ENCODE measurements around the gene ARHGAP44. TPM values are rescaled to one million over a fixed set of nuclear protein-coding genes. Genes with fewer than 3 reads are reported as not detected.

Gene ARHGAP44
- total and polyA plus RNA-seq, 2 donors (not counting 1 experiment from before 2014, with no cell fraction given), result 0.78 to 11.6 TPM

DNA sequence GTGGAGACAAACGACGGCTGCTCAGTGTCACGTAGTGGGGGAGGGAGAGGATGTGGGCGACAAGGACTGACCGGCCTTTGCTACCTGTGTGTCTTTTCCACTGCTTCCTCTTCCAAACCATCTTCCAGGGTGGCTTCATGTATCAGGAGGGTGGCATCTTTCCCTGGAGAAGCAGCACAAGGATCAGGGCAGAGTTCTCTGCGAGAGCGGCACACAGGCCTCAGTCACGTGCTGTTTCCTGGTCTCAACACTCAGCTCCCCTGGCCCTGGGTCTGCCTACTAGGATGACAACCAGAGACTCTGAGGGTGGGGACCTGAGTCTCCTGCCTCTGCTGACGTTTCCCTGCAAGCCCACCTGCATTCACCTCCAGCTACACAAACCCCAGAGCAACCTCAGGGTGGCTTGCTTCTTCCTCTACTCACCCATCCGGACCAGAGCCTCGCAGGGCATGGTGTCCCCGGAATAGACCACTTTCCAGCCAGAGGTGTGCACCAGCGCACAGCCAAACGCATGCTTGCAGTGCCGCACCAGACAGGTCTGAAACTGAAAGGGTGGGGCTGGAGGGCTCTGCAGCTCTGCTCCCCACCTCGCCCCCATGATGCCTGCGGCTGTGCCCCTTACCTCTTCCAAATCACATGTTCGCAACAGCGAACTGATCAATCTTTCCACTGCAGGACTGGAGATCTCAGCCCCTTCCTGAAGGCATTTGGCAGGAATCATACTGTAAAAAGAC, 205.2 kb downstream of the ARHGAP44 start:
- Histone ChIP-seq H3K4me3 (ENCODE audit: control extremely low read depth in 1 of 5, extremely low read depth in 1 of 5, insufficient read depth in 1 of 5, low read depth in 2 of 5, low read length in 4 of 5) (no peak overlapping the region), H3K9me3 (ENCODE audit: control extremely low read depth in 1 of 3, control insufficient read depth in 2 of 3, insufficient read depth in 1 of 3, low read length in 2 of 3) (no peaks in the 10 kb centered on the region), H4K20me1 (ENCODE audit: control insufficient read depth, insufficient read depth, low read length, poor library complexity, severe bottlenecking) (no peaks in the 10 kb centered on the region), H3K4me2 (replicated peaks; ENCODE audit: low read depth, low read length, poor library complexity, severe bottlenecking) (no peak overlapping the region), H3K9ac (ENCODE audit: low read length) (no peak overlapping the region), H3K27ac (ENCODE audit: low read length in 2 of 2) (no peak overlapping the region), H2AFZ (ENCODE audit: insufficient read depth, low read depth, low read length, poor library complexity, severe bottlenecking) (no peak overlapping the region), H3K27me3 (replicated peaks in 1 of 4; ENCODE audit: control extremely low read depth in 1 of 4, control insufficient read depth in 3 of 4, insufficient read depth in 4 of 4, low read length in 3 of 4) (no peaks in the 10 kb centered on the region), H3K79me2 (ENCODE audit: control insufficient read depth, insufficient read depth, low read length) (no peaks in the 10 kb centered on the region), H3K4me1 (ENCODE audit: control insufficient read depth in 2 of 2, insufficient read depth in 2 of 2, low read length in 2 of 2) (no peaks in the 10 kb centered on the region), H3K36me3 (replicated peaks in 1 of 2; ENCODE audit: control extremely low read depth in 1 of 2, control insufficient read depth in 1 of 2, extremely low read depth in 1 of 2, insufficient read depth in 2 of 2, low read length in 1 of 2) (peaks cover 19 to 85% of the 10 kb centered on the region in 2 experiments)
- peaks cover 7% of the 10 kb centered on the region for H3K4me1 Mint-ChIP-seq
- H3K27me3 Mint-ChIP-seq, result no peaks in the 10 kb centered on the region
- 92% methylated on average over 14 of the region's 19 CpGs for WGBS (ENCODE audit: insufficient coverage)
- H3K27ac Mint-ChIP-seq, result no peak overlapping the region
- no peak overlapping the region for H3K4me3 Mint-ChIP-seq
- CTCF ChIA-PET, result interaction anchor here (1.5 kb wide), 1 partner anchor 8 kb away, joined by 5 read pairs; no protein-coding TSS in a partner anchor
- POLR2A ChIA-PET, result no interaction called here
- TF ChIP-seq EZH2 (IDR thresholded peaks at IDR 0.05; ENCODE audit: borderline replicate concordance, insufficient read depth, low read depth, low read length, poor library complexity, severe bottlenecking), result no peak
- TF ChIP-seq CTCF (IDR thresholded peaks at IDR 0.05), result no peak
- intact Hi-C loops (cut with micrococcal nuclease), result no loop called here
- no peaks in the 10 kb centered on the region for H3K9me3 Mint-ChIP-seq (ENCODE audit: insufficient read depth)
- no peak for ATAC-seq (ENCODE audit: low read depth)
- no peak for DNase-seq

DNA sequence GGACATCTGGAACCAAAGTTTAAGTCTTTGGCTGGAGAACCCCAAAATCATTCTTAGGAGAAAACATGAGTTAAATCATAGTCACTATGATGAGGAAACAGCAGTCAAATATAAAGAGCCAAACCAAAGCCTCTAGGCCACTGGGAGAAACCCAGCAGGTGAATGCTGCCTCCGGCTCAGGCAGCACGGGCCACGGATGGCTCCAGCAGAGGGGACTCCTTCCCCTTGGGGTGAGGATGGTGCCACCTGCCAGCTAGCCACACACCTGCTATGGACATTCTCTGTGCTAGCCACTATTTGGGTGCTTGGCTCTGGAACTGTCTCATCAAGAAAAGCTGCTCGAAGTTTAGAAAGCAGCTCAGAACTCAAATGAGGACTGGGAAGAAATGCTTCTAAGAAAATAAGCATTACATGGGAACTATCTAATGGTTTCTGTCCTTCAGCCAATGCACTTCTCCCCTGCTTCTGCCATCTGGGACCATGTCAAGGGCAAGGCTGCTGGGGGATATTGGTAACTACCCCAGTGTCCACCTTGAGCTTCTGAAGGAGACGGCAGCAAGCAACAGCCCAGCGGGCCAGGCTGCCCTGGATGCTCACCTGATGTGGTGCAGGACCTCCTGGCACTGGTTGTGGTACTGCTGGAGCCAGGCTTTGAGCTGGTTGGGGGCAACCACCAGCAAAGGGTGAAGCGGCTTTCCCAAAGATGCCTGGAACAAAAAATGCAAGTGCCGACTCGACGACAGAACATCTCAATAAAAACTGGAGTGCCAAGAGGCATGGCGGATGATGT, 206.0 kb downstream of the ARHGAP44 start:
- H3K4me3 Mint-ChIP-seq, result no peak overlapping the region
- Histone ChIP-seq H3K27me3 (replicated peaks in 1 of 4; ENCODE audit: control extremely low read depth in 1 of 4, control insufficient read depth in 3 of 4, insufficient read depth in 4 of 4, low read length in 3 of 4) (no peaks in the 10 kb centered on the region), H3K4me1 (ENCODE audit: control insufficient read depth in 2 of 2, insufficient read depth in 2 of 2, low read length in 2 of 2) (no peaks in the 10 kb centered on the region), H3K36me3 (replicated peaks in 1 of 2; ENCODE audit: control extremely low read depth in 1 of 2, control insufficient read depth in 1 of 2, extremely low read depth in 1 of 2, insufficient read depth in 2 of 2, low read length in 1 of 2) (peaks cover 19 to 91% of the 10 kb centered on the region in 2 experiments), H2AFZ (ENCODE audit: insufficient read depth, low read depth, low read length, poor library complexity, severe bottlenecking) (no peak overlapping the region), H3K4me2 (replicated peaks; ENCODE audit: low read depth, low read length, poor library complexity, severe bottlenecking) (no peak overlapping the region), H4K20me1 (ENCODE audit: control insufficient read depth, insufficient read depth, low read length, poor library complexity, severe bottlenecking) (no peaks in the 10 kb centered on the region), H3K27ac (ENCODE audit: low read length in 2 of 2) (no peak overlapping the region), H3K9me3 (ENCODE audit: control extremely low read depth in 1 of 3, control insufficient read depth in 2 of 3, insufficient read depth in 1 of 3, low read length in 2 of 3) (no peaks in the 10 kb centered on the region), H3K9ac (ENCODE audit: low read length) (no peak overlapping the region), H3K4me3 (ENCODE audit: control extremely low read depth in 1 of 5, extremely low read depth in 1 of 5, insufficient read depth in 1 of 5, low read depth in 2 of 5, low read length in 4 of 5) (no peak overlapping the region), H3K79me2 (ENCODE audit: control insufficient read depth, insufficient read depth, low read length) (no peaks in the 10 kb centered on the region)
- no peaks in the 10 kb centered on the region for H3K9me3 Mint-ChIP-seq (ENCODE audit: insufficient read depth)
- intact Hi-C loops (cut with micrococcal nuclease), result no loop called here
- no peak overlapping the region for H3K27ac Mint-ChIP-seq
- no peaks in the 10 kb centered on the region for H3K27me3 Mint-ChIP-seq
- peaks cover under 1% of the 10 kb centered on the region for H3K4me1 Mint-ChIP-seq
- CTCF ChIA-PET, result no interaction called here
- no peak for DNase-seq
- no peak for ATAC-seq (ENCODE audit: low read depth)
- WGBS (ENCODE audit: insufficient coverage), result 95% methylated on average over 10 of the region's 11 CpGs
- POLR2A ChIA-PET, result interaction anchor here (0.6 kb wide), 1 partner anchor 41 kb away, joined by 3 read pairs; no protein-coding TSS in a partner anchor
- no peak for TF ChIP-seq CTCF (IDR thresholded peaks at IDR 0.05)
- TF ChIP-seq EZH2 (IDR thresholded peaks at IDR 0.05; ENCODE audit: borderline replicate concordance, insufficient read depth, low read depth, low read length, poor library complexity, severe bottlenecking), result no peak

Measured in B cell (primary cell).